Small intestine (tissue), 7 donors: ENCODE results near the gene MARCHF10. TPM values are rescaled to one million over a fixed set of nuclear protein-coding genes. Genes with fewer than 3 reads are reported as not detected.
"Not testable (repeated sequence)": the region's sequence is repeated elsewhere in the genome, so short reads cannot be mapped to it uniquely, and the experiment has no call there.

Experiments used
- DNase-seq, 2 donors: peaks; one replicate each; pipeline versions ENCODE4 v3.0.0 to v3.0.0-alpha.2; 2013
- FAIRE-seq: peaks from 2 replicates; lab custom pipeline; 2012; peaks lifted over from hg19 to GRCh38; lab: Jason Lieb, UNC
- H3K27ac ChIP-seq, 3 donors: one replicate each; pipeline ENCODE4 v1.5.1; 2013; ENCODE audit warnings: low read length in 2 of 3, mild to moderate bottlenecking in 2 of 3, control low read depth in 1 of 3, inconsistent platforms in 1 of 3, low read depth in 1 of 3, moderate library complexity in 1 of 3
- H3K27me3 ChIP-seq, 3 donors: one replicate each; pipeline ENCODE4 v1.6.1; 2013; ENCODE audit warnings: low read length in 3 of 3, inconsistent platforms in 1 of 3; ENCODE audit not compliant: control insufficient read depth in 3 of 3, insufficient read depth in 3 of 3
- H3K36me3 ChIP-seq, 3 donors: one replicate each; pipeline ENCODE4 v1.6.1; 2013; ENCODE audit warnings: low read length in 3 of 3, inconsistent platforms in 1 of 3, low read depth in 1 of 3, mild to moderate bottlenecking in 1 of 3, moderate library complexity in 1 of 3; ENCODE audit not compliant: control insufficient read depth in 3 of 3, insufficient read depth in 2 of 3
- H3K4me1 ChIP-seq, 3 donors: one replicate each; pipeline ENCODE4 v1.6.1; 2013; ENCODE audit warnings: low read length in 2 of 3, inconsistent platforms in 1 of 3, low read depth in 1 of 3, mild to moderate bottlenecking in 1 of 3, moderate library complexity in 1 of 3; ENCODE audit not compliant: control insufficient read depth in 3 of 3, insufficient read depth in 2 of 3
- H3K4me3 ChIP-seq, 3 donors: one replicate each; pipeline ENCODE4 v1.5.1; 2013; ENCODE audit warnings: low read length in 3 of 3, control low read depth in 1 of 3, inconsistent platforms in 1 of 3, low read depth in 1 of 3, mild to moderate bottlenecking in 1 of 3, moderate library complexity in 1 of 3
- H3K9me3 ChIP-seq, 2 donors: one replicate each; pipeline ENCODE4 v1.6.1; 2013; ENCODE audit warnings: low read depth in 1 of 2, low read length in 1 of 2; ENCODE audit not compliant: control insufficient read depth in 2 of 2, insufficient read depth in 1 of 2
- WGBS, 3 donors: extraction: QIAGEN DNeasy Blood & Tissue Kit; methylation state at CpG; one replicate each; pipeline ENCODE4 v1.1.7; 2013; 5-methylcytosine and 5-hydroxymethylcytosine counted together
- polyA plus RNA-seq, 4 donors: library from polyadenylated mRNA; stranded (reverse) in 3 of 4; unstranded in 1 of 4; fragments of 200-250 nt in 3 of 4; fragments of 120-200 nt in 1 of 4; gene quantifications; one replicate each; pipeline versions ENCODE4 v1.2.1 to v1.2.3, GENCODE V29; 2013
- donor health status: healthy with polysubstance abuse.
- donor health status: control.
- donor health status: control.
- donor health status: Bipolar disorder and iron deficiency.
- donor health status: healthy.

The MARCHF10 gene
- polyA plus RNA-seq, 4 donors, result 0.10 to 0.13 TPM; not detected in 2

DNA sequence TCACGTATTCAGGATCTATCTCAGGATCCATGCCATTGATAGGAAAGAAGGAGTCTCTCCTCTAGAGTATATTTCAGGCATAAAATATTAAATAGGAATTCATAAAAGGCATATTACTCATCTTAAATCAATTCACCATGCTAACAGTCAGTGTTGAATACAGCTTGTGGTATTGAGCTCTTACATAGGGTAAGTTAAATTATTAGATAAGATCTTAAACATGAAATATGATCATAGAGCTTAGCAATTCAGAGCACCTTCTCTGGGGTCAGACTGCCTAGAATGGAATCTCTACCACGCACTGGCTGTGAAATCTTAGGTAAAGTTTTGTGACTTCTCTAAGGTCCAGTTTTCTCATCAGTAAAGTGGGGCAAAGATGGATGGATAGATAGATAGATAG lies 20.7 kb downstream of the MARCHF10 start:
- H3K9me3 ChIP-seq, result peaks cover 0 to 4% of the 10 kb centered on the region in 2 donors
- FAIRE-seq (no peak), DNase-seq (no peak)
- H3K36me3 ChIP-seq, result no peaks in the 10 kb centered on the region
- 73 to 85% (median 79%) methylated on average over 2 of the region's 2 CpGs for WGBS, 3 donors
- no peak overlapping the region for H3K27ac ChIP-seq
- peaks cover 0 to 2% (median 0%) of the 10 kb centered on the region in 3 donors for H3K27me3 ChIP-seq
- no peaks in the 10 kb centered on the region for H3K4me1 ChIP-seq
- H3K4me3 ChIP-seq, result no peak overlapping the region

- Histone ChIP-seq H3K4me1 (no peaks in the 10 kb centered on the region), H3K9me3 (peaks cover 0 to 4% of the 10 kb centered on the region in 2 donors), H3K27me3 (peaks cover 0 to 2% (median 0%) of the 10 kb centered on the region in 3 donors), H3K36me3 (no peaks in the 10 kb centered on the region), H3K27ac (no peak overlapping the region), H3K4me3 (no peak overlapping the region)
- FAIRE-seq (no peak), DNase-seq (no peak)
- 69 to 77% (median 74%) methylated on average over 2 of the region's 2 CpGs for WGBS, 3 donors
Measured at GRCh38 chr17:62786646-62787045, 21.5 kb downstream of the MARCHF10 start.

GRCh38 chr17:62785983-62786382 lies 22.1 kb downstream of the MARCHF10 start:
- FAIRE-seq, H3K27me3 ChIP-seq, H3K4me1 ChIP-seq, H3K9me3 ChIP-seq, DNase-seq, H3K4me3 ChIP-seq, H3K36me3 ChIP-seq, H3K27ac ChIP-seq: not testable (repeated sequence)
- 87 to 100% (median 96%) methylated on average over 1 of the region's 1 CpG for whole genome bisulfite sequencing, 3 donors

DNA sequence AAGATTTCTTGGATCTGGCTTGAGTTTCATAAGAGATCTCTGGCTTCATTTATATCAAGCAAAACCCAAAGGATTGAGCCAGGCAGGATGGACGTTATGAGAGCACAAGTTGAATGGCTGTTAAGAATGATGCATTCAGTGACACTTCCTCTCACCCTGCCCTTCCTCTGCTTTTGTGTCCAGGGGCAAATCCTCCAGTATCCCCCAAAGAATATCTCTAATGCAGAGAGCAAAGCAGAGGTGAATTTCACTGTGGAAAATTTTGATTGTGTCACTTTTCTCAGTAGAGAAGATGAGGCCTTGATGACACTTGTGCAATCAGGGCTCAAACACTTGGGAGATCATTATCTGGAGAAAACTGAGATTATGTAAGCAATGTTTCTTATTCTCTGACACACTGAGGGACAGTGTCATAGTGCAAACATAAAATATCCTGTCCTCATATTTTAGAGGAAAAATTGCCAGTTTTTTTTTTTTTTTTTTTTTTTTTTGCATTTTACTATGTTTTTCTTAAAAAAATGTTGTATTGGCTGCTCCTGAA lies 25.3 kb downstream of the MARCHF10 start:
- no peaks in the 10 kb centered on the region for H3K4me1 ChIP-seq
- WGBS, 3 donors, result 46 to 80% (median 71%) methylated on average over 1 of the region's 1 CpG
- no peak overlapping the region for H3K4me3 ChIP-seq
- peaks cover 0 to 2% (median 0%) of the 10 kb centered on the region in 3 donors for H3K27me3 ChIP-seq
- H3K27ac ChIP-seq, result no peak overlapping the region
- FAIRE-seq (no peak), DNase-seq (no peak)
- no peaks in the 10 kb centered on the region for H3K36me3 ChIP-seq
- H3K9me3 ChIP-seq, result peaks cover 0 to 4% of the 10 kb centered on the region in 2 donors

DNA sequence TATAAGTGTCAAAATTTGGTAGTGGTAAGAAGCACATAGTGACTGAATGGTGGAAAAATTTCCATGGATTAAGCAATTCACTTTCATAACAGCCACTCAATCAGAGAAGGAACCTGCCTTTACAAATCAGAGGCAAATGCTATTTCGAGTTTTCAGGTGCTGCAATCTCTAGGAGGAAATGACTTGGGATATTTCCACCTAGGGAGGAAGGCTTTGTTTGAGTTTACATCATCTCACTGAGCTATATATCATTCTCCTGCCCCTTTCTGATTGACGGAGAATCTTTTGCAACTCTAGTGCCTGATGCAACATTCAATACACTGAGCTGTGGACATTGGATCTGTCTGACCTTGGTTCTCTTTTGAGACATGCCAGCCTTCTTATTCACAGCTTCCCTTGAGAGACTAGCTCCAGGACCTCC lies 26.3 kb downstream of the MARCHF10 start:
- Histone ChIP-seq H3K4me3 (no peak overlapping the region), H3K9me3 (peaks cover 0 to 4% of the 10 kb centered on the region in 2 donors), H3K27ac (no peak overlapping the region), H3K4me1 (no peaks in the 10 kb centered on the region), H3K36me3 (no peaks in the 10 kb centered on the region), H3K27me3 (peaks cover 0 to 2% (median 0%) of the 10 kb centered on the region in 3 donors)
- WGBS, 3 donors, result 59 to 76% (median 63%) methylated on average over 2 of the region's 2 CpGs
- DNase-seq, result no peak
- FAIRE-seq, result no peak

GRCh38 chr17:62781356-62781755 lies 26.8 kb downstream of the MARCHF10 start:
- FAIRE-seq (no peak), DNase-seq (no peak)
- Histone ChIP-seq H3K27me3 (peaks cover 0 to 2% (median 0%) of the 10 kb centered on the region in 3 donors), H3K9me3 (peaks cover 0 to 4% of the 10 kb centered on the region in 2 donors), H3K4me1 (no peaks in the 10 kb centered on the region), H3K27ac (no peak overlapping the region), H3K36me3 (no peaks in the 10 kb centered on the region), H3K4me3 (no peak overlapping the region)
- 76 to 89% (median 81%) methylated on average over 3 of the region's 3 CpGs for WGBS, 3 donors

DNA sequence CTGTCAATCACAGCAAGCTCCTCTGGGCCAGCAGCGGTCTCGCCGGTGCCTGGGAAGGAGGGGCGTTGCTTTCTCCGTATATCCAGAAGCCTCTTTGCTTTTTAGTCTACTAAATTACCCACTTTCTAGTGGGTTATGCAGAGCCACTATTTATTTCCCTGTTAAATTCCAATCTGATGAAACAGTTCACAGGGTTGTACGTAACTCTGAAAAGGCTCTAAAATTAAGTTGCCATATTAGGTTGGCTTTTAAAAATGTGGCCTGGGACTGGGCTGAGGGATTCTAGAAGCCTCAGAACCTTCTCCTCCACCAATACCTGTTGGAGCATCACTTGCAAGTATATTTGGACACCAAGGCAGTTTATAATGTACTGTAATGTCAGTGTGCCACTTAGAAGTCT lies 27.2 kb downstream of the MARCHF10 start:
- no peak for FAIRE-seq
- no peak for DNase-seq
- Histone ChIP-seq H3K4me1 (no peaks in the 10 kb centered on the region), H3K4me3 (no peak overlapping the region), H3K9me3 (peaks cover 0 to 4% of the 10 kb centered on the region in 2 donors), H3K27me3 (peaks cover 0 to 2% (median 0%) of the 10 kb centered on the region in 3 donors), H3K36me3 (no peaks in the 10 kb centered on the region), H3K27ac (no peak overlapping the region)
- WGBS, 3 donors, result 88 to 97% (median 91%) methylated on average over 6 of the region's 6 CpGs

DNA sequence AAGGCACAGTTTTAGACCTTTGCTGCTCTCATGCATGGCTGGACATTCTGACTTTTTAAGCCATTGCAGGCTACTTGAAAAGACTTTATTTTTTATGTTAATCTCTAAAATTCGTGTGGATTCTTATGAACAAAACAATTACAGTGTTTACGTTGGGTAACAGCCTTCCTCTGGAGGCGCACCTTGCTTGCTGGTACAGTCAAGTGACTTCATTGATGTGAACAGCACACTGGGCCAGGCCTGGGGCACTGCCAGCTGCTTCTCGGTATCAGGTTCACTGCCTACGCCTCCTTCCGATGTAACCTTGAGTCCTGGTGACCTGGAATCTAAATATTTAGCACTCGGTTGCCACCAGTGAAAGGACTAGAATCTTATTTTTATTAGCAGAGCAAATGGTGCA lies 27.8 kb downstream of the MARCHF10 start:
- WGBS, 3 donors, result 66 to 81% (median 70%) methylated on average over 7 of the region's 7 CpGs
- H3K36me3 ChIP-seq, result no peaks in the 10 kb centered on the region
- FAIRE-seq, result no peak
- no peaks in the 10 kb centered on the region for H3K4me1 ChIP-seq
- DNase-seq, result no peak
- no peak overlapping the region for H3K4me3 ChIP-seq
- H3K27me3 ChIP-seq, result peaks cover 0 to 2% (median 0%) of the 10 kb centered on the region in 3 donors
- H3K9me3 ChIP-seq, result peaks cover 0 to 4% of the 10 kb centered on the region in 2 donors
- no peak overlapping the region for H3K27ac ChIP-seq
